HepG2 (cell line): ENCODE results near the gene TBC1D32. TPM values are rescaled to one million over a fixed set of nuclear protein-coding genes. Genes with fewer than 3 reads are reported as not detected.

Experiments
- ATAC-seq: fragments of 200-7000 bp; cut with Tn5 transposase; 3 replicates; pipeline ENCODE4 v1.9.1; 2020; ENCODE audit warnings: mild to moderate bottlenecking, moderate library complexity
- BruUV-seq: library from RNA; stranded (reverse); fragments of 400-500 nt; replicated peaks from 2 replicates; lab custom pipeline; 2021; lab: Mats Ljungman, UMichigan
- CTCF ChIA-PET: fragments of 300-600 bp; formaldehyde crosslinking; extraction: SDS; loops from one replicate; lab custom pipeline; 2021; ENCODE audit warnings: low total read pairs, inconsistent platforms, low intra/inter-chr PET ratio; lab: Yijun Ruan, JAX
- POLR2A ChIA-PET: fragments of 350-600 bp; sonication (Branson Sonifier 250); formaldehyde crosslinking; loops from one replicate; lab custom pipeline; 2020; ENCODE audit warnings: antibody characterized with exemption, inconsistent platforms; lab: Yijun Ruan, JAX
- DNase-seq: peaks from one replicate; pipeline ENCODE4 v3.0.0-alpha.2; 2015; ENCODE audit warnings: low spot score
- FAIRE-seq: peaks from 3 replicates; lab custom pipeline; 2011; peaks lifted over from hg19 to GRCh38; lab: Jason Lieb, UNC
- H2AFZ ChIP-seq: one replicate; pipeline ENCODE4 v1.6.1; 2011; ENCODE audit warnings: low read length, inconsistent platforms
- H3K27ac ChIP-seq: fragments of 300-600 bp; 3 replicates; pipeline ENCODE4 v1.8.0; 2011; ENCODE audit warnings: mixed run types, mild to moderate bottlenecking, mixed read lengths, low read length, inconsistent platforms; ENCODE audit not compliant: insufficient read depth; ENCODE audit errors: extremely low read length
- H3K27me3 ChIP-seq, 2 experiments: fragments of 200-600 bp in 1 of 2; 2 replicates in 1 of 2; 3 replicates in 1 of 2; pipeline versions ENCODE4 v1.6.0 to v1.8.0; 2011; ENCODE audit warnings: low read length in 2 of 2, mild to moderate bottlenecking in 2 of 2, moderate library complexity in 2 of 2, inconsistent platforms in 1 of 2; ENCODE audit not compliant: insufficient read depth in 2 of 2, control insufficient read depth in 1 of 2
- H3K36me3 ChIP-seq, 2 experiments: fragments of 200-600 bp in 1 of 2; replicated peaks in 1 of 2; 2 replicates in 1 of 2; 3 replicates in 1 of 2; pipeline versions ENCODE4 v1.5.1 to v1.8.0; 2011; ENCODE audit warnings: low read length in 2 of 2, inconsistent platforms in 1 of 2; ENCODE audit not compliant: insufficient read depth in 2 of 2, control insufficient read depth in 1 of 2
- H3K4me1 ChIP-seq: 2 replicates; pipeline ENCODE4 v1.5.1; 2012; ENCODE audit warnings: low read length, inconsistent platforms; ENCODE audit not compliant: insufficient read depth
- H3K4me2 ChIP-seq: 2 replicates; pipeline ENCODE4 v1.6.0; 2011; ENCODE audit warnings: low read depth, low read length, inconsistent platforms
- H3K4me3 ChIP-seq, 3 experiments: fragments of 200-600 bp in 1 of 3; sonication (generic), shearing (Covaris generic) in 1 of 3; replicated peaks in 1 of 3; 2 replicates each; pipeline ENCODE4 v1.5.1; 2011 to 2016; ENCODE audit warnings: low read length in 3 of 3, inconsistent platforms in 2 of 3, low read depth in 2 of 3, mild to moderate bottlenecking in 2 of 3, control low read depth in 1 of 3, mixed read lengths in 1 of 3; ENCODE audit not compliant: insufficient read depth in 1 of 3
- H3K79me2 ChIP-seq: one replicate; pipeline ENCODE4 v1.6.1; 2011; ENCODE audit warnings: low read length, inconsistent platforms; ENCODE audit not compliant: insufficient read depth
- H3K9ac ChIP-seq: 2 replicates; pipeline ENCODE4 v1.6.0; 2011; ENCODE audit warnings: mild to moderate bottlenecking, low read depth, low read length, inconsistent platforms; ENCODE audit not compliant: insufficient read depth
- H3K9me3 ChIP-seq: 2 replicates; pipeline ENCODE4 v1.5.1; 2012; ENCODE audit warnings: mild to moderate bottlenecking, low read length
- H4K20me1 ChIP-seq: 2 replicates; pipeline ENCODE4 v1.6.0; 2011; ENCODE audit warnings: inconsistent platforms, mild to moderate bottlenecking, low read length, moderate library complexity; ENCODE audit not compliant: insufficient read depth
- AFF4 ChIP-seq: sonication (generic); formaldehyde crosslinking; IDR thresholded peaks from 2 replicates; pipeline ENCODE4 v1.4.0; 2020; ENCODE audit warnings: missing genetic modification reagents
- CBX1 ChIP-seq: IDR thresholded peaks from one replicate; pipeline ENCODE4 v1.6.1; 2016; ENCODE audit warnings: antibody characterized with exemption, low read depth
- KDM6A ChIP-seq: IDR thresholded peaks from 2 replicates; pipeline ENCODE4 v1.6.1; 2016; ENCODE audit warnings: low read depth
- RARG ChIP-seq: sonication (generic); formaldehyde crosslinking; IDR thresholded peaks from 2 replicates; pipeline ENCODE4 v1.4.0; 2020; ENCODE audit warnings: low read depth, mild to moderate bottlenecking, missing genetic modification reagents
- RFX1 ChIP-seq: fragments of 450-650 bp; IDR thresholded peaks from 2 replicates; pipeline ENCODE4 v1.6.1; 2017
- ZHX2 ChIP-seq, 2 experiments: sonication (generic) in 1 of 2; formaldehyde crosslinking in 1 of 2; IDR thresholded peaks; 2 replicates each; pipeline versions ENCODE4 v1.6.1 to v1.9.0; 2014 to 2022; ENCODE audit warnings: antibody characterized with exemption in 1 of 2, borderline replicate concordance in 1 of 2, inconsistent platforms in 1 of 2, low read depth in 1 of 2, missing genetic modification reagents in 1 of 2
- ZNF629 ChIP-seq: sonication (generic); formaldehyde crosslinking; conservative IDR thresholded peaks from 2 replicates; pipeline ENCODE4 v1.5.0; 2020; ENCODE audit warnings: missing genetic modification reagents
- ZNF660 ChIP-seq: sonication (generic); formaldehyde crosslinking; IDR thresholded peaks from 2 replicates; pipeline ENCODE4 v1.5.1; 2020; ENCODE audit warnings: mild to moderate bottlenecking, low read depth, missing genetic modification reagents, borderline replicate concordance
- ZNF746 ChIP-seq: sonication (generic); formaldehyde crosslinking; IDR thresholded peaks from 2 replicates; pipeline ENCODE4 v1.8.0; 2022; ENCODE audit warnings: mild to moderate bottlenecking, missing genetic modification reagents
- ZSCAN5A ChIP-seq: sonication (generic); formaldehyde crosslinking; IDR thresholded peaks from 2 replicates; pipeline ENCODE4 v1.8.0; 2022; ENCODE audit warnings: mild to moderate bottlenecking, missing genetic modification reagents, borderline replicate concordance
- WGBS: methylation state at CpG from one replicate; pipeline ENCODE4 v1.1.6; 2017; ENCODE audit warnings: low lambda C conversion rate; 5-methylcytosine and 5-hydroxymethylcytosine counted together
- in situ Hi-C: cut with HindIII; loops from 2 replicates; pipeline ENCODE4 v1.10.0; 2017; ENCODE audit warnings: low pct_unique_long_range_greater_than_20kb; ENCODE audit not compliant: extremely low pct_ligation_motif_present
- intact Hi-C: fragments of 100-400 bp; cut with micrococcal nuclease; formaldehyde crosslinking; loops from one replicate; pipeline ENCODE4 v1.10.0; 2022; ENCODE audit not compliant: unreplicated experiment
- polyA plus RNA-seq, 8 experiments: library from polyadenylated mRNA; depleted of rRNA in 3 of 8; stranded (reverse) in 7 of 8; unstranded in 1 of 8; fragments of >200 nt; fragmentation: Illumina TruSeq in 4 of 8; extraction: Trizol in 4 of 8; gene quantifications; 2 replicates each; pipeline versions ENCODE4 v1.2.1 to v1.2.3, GENCODE V29; 2011 to 2016; ENCODE audit warnings: low read depth in 4 of 8, missing spikeins in 1 of 8, mixed read lengths in 1 of 8; ENCODE audit not compliant: insufficient read depth in 1 of 8
- total RNA-seq, 5 experiments: library from RNA; depleted of rRNA; stranded (reverse); fragments of >200 nt; fragmentation: Illumina TruSeq; extraction: Trizol; gene quantifications; 2 replicates each; pipeline ENCODE4 v1.2.3, GENCODE V29; 2016; ENCODE audit warnings: low read depth in 1 of 5

Gene TBC1D32
- total and polyA plus RNA-seq, 2 of the 13 experiments (the other 11 are each of a cell fraction or from before 2014, with no cell fraction given), result 2.0 to 4.8 TPM

- Histone ChIP-seq H3K27me3 (no peaks in the 10 kb centered on the region), H3K9me3 (no peaks in the 10 kb centered on the region), H3K79me2 (no peaks in the 10 kb centered on the region), H3K27ac (no peak overlapping the region), H2AFZ (no peak overlapping the region), H3K4me2 (no peak overlapping the region), H3K36me3 (no peaks in the 10 kb centered on the region), H3K4me1 (no peaks in the 10 kb centered on the region), H3K9ac (no peak overlapping the region), H4K20me1 (no peaks in the 10 kb centered on the region), H3K4me3 (no peak overlapping the region)
- in situ Hi-C loops (no loop called here), intact Hi-C loops (no loop called here)
- ChIA-PET POLR2A (no interaction called here), CTCF (no interaction called here)
- no peak for DNase-seq
- FAIRE-seq, result no peak
- BruUV-seq, result no TSS peak
- no peak for ATAC-seq
- 4% methylated on average over 1 of the region's 1 CpG for WGBS
- TF ChIP-seq RFX1 (no peak), CBX1 (no peak), ZHX2 (IDR thresholded peaks at IDR 0.05; ENCODE audit: low read depth) (no peak), ZHX2 (CRISPR knock-in tag; IDR thresholded peaks at IDR 0.05; ENCODE audit: borderline replicate concordance) (no peak), ZNF660 (CRISPR knock-in tag) (no peak), AFF4 (CRISPR knock-in tag) (no peak), ZNF629 (CRISPR knock-in tag) (no peak), ZNF746 (CRISPR knock-in tag) (no peak), ZSCAN5A (CRISPR knock-in tag) (no peak), KDM6A (CRISPR knock-in tag) (no peak), RARG (no peak)
Measured at GRCh38 chr6:121106962-121107361, 227.3 kb downstream of the TBC1D32 start.
